PFSK-1 (cell line): ENCODE data around the gene ANGEL2.
A peak's percentile ranks its signal among the peaks of the same experiment; 100 is the strongest.

Experiments used
- FOXP2 ChIP-seq: optimal IDR thresholded peaks from 2 replicates; pipeline ENCODE3; 2011; ENCODE audit warnings: borderline replicate concordance, control low read depth, inconsistent platforms; ENCODE audit not compliant: insufficient read depth; ENCODE audit errors: extremely low read length, extremely low read depth
- POLR2AphosphoS5 ChIP-seq: IDR thresholded peaks from 2 replicates; pipeline ENCODE4 v1.6.1; 2012; ENCODE audit warnings: low read depth, mild to moderate bottlenecking, control low read depth, low read length, moderate library complexity
- REST ChIP-seq, 2 experiments: IDR thresholded peaks; 2 replicates each; pipeline versions ENCODE4 v1.6.1 to v1.8.0; 2011 to 2012; ENCODE audit warnings: low read depth in 2 of 2, low read length in 2 of 2, control low read depth in 1 of 2, inconsistent platforms in 1 of 2, mild to moderate bottlenecking in 1 of 2, moderate library complexity in 1 of 2; ENCODE audit not compliant: insufficient read depth in 1 of 2
- SIN3A ChIP-seq: IDR thresholded peaks from 2 replicates; pipeline ENCODE4 v1.6.1; 2012; ENCODE audit warnings: mild to moderate bottlenecking, low read length, moderate library complexity, borderline replicate concordance; ENCODE audit not compliant: insufficient read depth
- TAF1 ChIP-seq: IDR thresholded peaks from 2 replicates; pipeline ENCODE4 v1.6.1; 2012; ENCODE audit warnings: low read length, control low read depth, borderline replicate concordance; ENCODE audit not compliant: insufficient read depth

Gene ANGEL2

GRCh38 chr1:212982430-212983152 is 33.1 kb downstream of the ANGEL2 start:
- TF ChIP-seq TAF1 = no peak

GRCh38 chr1:212981571-212982328 is 33.9 kb downstream of the ANGEL2 start:
- TF ChIP-seq POLR2AphosphoS5 (no peak), SIN3A (no peak), FOXP2 (no peak), TAF1 (no peak), REST (IDR thresholded peaks at IDR 0.05; ENCODE audit: insufficient read depth in 1 of 2, low read depth in 2 of 2, low read length in 2 of 2) (no peak)

GRCh38 chr1:212981025-212981495 is 34.6 kb downstream of the ANGEL2 start:
- TF ChIP-seq SIN3A (no peak), POLR2AphosphoS5 (no peak), TAF1 (no peak), REST (IDR thresholded peaks at IDR 0.05; ENCODE audit: insufficient read depth in 1 of 2, low read depth in 2 of 2, low read length in 2 of 2) (no peak), FOXP2 (no peak)

GRCh38 chr1:212980123-212980785 is 35.4 kb downstream of the ANGEL2 start:
- no peak for TF ChIP-seq FOXP2
- TF ChIP-seq REST (IDR thresholded peaks at IDR 0.05; ENCODE audit: insufficient read depth in 1 of 2, low read depth in 2 of 2, low read length in 2 of 2) = peak; percentile 61 to 82; a peak in 3 of 4 replicates

GRCh38 chr1:212979340-212980122 is 36.1 kb downstream of the ANGEL2 start:
- TF ChIP-seq FOXP2 (no peak), POLR2AphosphoS5 (no peak), REST (IDR thresholded peaks at IDR 0.05; ENCODE audit: insufficient read depth in 1 of 2, low read depth in 2 of 2, low read length in 2 of 2) (no peak), TAF1 (no peak), SIN3A (no peak)
